ENCODE measurements around the gene REV1.
"Not testable (repeated sequence)": the region's sequence is repeated elsewhere in the genome, so short reads cannot be mapped to it uniquely, and the experiment has no call there.

Gene REV1

DNA sequence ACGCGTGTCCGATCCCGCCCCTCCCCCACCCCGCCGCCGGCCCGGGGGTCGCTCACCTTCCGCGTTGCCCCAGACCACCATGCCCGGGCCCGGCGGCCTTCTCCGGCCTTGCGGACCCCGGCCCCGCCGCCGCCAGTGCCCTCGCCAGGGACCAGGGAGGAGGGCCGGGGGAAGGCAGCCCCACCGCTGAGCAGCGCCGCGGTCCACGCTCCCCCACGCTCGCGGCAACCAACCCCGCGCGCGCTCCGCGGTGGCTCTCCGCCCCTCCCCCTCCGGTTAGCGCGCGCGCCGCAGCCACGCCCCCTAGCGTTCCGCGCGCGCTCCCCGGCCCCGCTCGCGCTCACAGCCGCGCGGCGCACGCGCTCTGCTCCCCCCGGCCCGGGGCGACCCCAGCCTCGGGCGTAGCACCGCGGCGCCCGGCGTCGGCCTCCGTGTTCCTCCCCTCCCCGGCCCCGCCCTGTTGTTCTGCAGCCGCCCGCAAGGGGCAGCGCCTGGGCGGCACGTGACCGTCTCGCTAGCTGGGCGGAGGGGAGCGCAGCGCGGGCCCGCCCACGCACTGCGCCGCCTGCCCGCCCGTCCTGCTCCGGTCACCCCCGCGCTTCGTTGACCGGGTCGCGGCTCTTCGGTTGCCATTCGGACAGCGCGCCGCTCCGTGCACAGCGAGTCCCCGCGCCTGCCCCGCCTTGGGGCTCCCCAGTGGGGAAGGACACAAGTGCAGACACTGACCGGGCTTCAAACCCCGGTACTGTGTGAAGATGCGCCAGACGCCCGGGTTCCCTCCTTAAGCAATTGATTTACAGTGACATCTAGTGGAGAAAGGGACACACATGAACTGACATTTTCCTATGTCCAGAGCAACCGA, at the start of gene REV1:
TSS of gene REV1 (minus strand) at position 257 of the 862 bp plus-strand sequence. CDS start 25,042 bp downstream, outside the sequence.
- FAIRE-seq: no peak

DNA sequence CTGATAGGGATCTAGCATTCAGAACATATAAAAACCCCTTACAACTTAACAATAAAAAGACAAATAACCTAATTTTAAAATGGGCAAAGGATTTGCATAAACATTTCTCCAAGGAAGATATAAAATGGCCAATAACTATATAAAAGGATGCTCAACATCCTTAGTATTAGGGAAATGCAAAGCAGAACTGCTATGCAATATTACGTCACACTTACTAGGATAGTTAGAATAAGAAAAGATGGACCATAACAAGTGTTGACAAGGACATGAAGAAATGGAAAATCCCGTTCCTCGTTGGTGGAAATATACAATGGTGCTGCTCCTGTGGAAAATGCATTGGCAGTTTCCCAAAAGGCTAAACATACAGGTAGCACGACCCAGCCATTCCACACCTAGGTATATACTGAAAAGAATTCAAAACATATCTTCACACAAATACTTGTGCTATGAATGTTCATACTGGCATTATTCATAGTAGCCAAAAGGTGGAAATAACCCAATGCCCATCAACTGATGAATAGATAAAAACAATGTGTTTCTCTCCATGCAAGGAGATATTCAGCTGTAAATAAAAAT, 48.2 kb upstream of the REV1 start:
- no peak for FAIRE-seq

DNA sequence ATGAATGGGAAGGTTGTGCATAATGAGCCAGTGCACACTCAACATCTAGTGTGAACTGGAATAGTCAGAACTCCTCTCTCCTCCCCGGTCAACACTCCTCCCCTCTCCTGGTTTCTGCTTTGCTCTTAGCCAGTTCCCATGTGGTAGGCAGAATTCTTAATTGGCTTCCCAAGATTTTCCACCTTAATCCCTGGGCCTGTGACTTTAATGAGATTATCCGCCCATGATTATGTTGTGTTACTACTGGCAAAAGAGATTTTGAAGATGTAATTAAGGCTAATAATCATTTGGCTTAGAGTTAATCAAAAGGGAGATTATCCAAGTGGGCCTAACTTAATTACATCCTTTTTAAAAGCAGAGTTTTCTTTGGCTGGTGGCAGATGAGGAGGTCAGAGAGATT, 34.2 kb upstream of the REV1 start:
- no peak for FAIRE-seq

DNA sequence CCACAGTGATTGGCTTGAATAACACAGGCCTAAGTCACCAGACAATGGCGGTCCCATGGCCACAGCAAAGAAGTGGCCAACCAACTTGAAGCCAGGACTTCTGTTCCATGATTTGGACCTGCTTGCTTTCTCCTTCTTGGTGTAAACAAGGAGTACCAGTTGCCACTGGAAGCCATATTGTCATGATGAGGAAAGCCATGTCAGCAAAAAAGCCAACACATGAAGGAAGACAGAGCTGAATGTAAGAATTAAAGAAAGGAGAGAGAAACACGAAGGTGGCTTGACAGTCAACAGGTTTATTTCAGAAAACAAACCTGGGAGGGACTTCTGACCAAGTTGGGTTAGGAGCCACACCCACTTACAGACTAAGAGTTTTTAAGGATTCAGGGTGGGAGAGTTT, 32.3 kb upstream of the REV1 start:
- no peak for FAIRE-seq

GRCh38 chr2:99520813-99521212, 31.0 kb upstream of the REV1 start:
- no peak for FAIRE-seq

DNA sequence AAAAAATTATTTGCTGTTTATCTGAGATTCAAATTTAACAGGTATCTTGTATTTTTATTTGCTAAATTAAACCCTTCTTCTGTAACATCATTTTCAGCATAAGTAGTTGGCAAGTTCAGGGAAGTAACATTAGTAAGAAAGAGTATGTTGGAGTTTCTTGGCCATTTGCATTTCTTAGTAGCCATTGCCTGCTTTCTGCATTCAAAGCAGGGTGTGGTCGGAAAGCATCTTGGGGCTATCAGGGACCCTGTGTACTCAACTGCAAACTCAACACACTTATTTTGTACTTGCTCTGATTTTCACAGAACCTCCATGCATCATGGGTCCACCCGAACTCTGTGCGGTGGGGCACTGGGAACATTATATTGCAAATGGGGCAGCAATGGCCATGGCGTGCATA, 30.4 kb upstream of the REV1 start:
- no peak for FAIRE-seq

GRCh38 chr2:99514357-99514756, 24.5 kb upstream of the REV1 start:
- FAIRE-seq: no peak

GRCh38 chr2:99512181-99512591, 22.4 kb upstream of the REV1 start:
- no peak for FAIRE-seq

- no peak for FAIRE-seq
Observed at GRCh38 chr2:99509387-99509786, 19.6 kb upstream of the REV1 start.

GRCh38 chr2:99507937-99508818, 18.4 kb upstream of the REV1 start:
- no peak for FAIRE-seq

GRCh38 chr2:99504844-99505584, 15.2 kb upstream of the REV1 start:
- no peak for FAIRE-seq

- not testable (repeated sequence) for FAIRE-seq
Observed at GRCh38 chr2:99503662-99504416, 14.0 kb upstream of the REV1 start.

GRCh38 chr2:99496021-99496420, 6.2 kb upstream of the REV1 start:
- no peak for FAIRE-seq

DNA sequence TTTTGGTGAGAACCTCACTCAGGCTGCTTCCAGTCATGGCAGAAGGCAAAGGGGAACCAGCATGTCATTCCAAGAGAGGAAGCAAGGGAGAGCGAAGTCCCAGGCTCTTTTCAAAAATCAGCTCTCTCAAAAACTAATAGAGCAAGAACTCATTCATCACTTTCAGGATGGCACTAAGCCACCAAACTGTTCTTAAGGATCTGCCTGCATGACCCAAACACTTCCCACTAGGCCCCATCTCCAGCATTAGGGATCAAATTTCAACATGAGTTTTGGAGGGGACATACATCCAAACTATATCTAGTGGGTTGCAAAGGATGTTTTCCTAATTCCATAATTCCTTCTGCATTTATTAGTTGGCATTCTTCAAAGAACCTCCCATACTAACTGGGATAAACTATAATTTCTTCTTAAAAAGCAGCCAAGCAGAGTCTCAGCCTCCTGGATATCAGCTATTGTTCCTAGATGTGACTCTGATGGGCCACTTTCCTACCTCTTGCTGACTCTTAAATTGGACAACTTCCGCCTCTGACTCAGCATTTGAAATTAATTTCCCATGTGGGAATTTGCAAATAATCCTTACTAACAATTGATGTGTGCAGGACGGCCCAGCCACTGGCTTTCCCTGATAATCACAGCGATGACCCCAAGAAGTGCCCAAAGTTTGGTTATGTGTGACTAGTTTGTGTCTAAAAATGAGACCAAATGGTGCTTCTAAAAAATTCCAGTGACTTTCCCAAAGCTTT, 5.5 kb upstream of the REV1 start:
- no peak for FAIRE-seq

- no peak for FAIRE-seq
Observed at GRCh38 chr2:99492721-99493120, 2.9 kb upstream of the REV1 start.

- no peak for FAIRE-seq
Observed at GRCh38 chr2:99490623-99491461, 1.0 kb upstream of the REV1 start.

DNA sequence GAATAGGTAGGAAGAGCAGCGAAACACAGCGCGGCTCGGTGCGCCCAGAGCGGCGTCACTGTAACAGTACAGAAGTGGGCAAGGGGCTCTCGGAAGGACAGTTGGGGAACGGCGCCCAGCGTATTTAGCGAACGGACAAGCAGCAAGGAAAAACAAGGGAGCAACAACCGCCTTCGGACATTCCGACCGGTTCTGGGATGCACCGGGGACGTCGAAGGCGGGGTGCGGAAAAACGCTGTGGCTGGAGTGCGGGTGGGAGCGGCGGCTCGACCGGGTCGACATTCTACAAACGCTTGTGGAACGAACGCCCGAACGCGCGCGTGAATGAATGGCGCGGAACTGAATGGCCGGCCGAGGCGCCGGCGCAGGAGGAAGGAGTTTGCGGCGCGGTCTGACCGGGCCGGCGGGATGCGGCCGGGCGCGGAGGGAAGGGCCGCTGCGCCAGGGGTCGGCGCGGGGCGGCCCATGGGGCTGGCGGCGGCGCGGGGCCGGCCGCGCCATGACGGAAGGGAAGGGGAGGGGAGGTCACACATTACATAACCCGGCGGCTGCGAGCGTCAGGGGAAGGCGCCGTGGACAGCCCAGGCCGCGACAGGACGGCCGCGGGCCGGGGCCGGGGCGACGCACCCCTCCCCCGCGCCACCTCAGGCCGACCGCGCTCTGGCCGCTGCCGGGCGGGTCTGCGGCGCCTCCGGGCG, 605 bp downstream of the REV1 start:
- FAIRE-seq: no peak

DNA sequence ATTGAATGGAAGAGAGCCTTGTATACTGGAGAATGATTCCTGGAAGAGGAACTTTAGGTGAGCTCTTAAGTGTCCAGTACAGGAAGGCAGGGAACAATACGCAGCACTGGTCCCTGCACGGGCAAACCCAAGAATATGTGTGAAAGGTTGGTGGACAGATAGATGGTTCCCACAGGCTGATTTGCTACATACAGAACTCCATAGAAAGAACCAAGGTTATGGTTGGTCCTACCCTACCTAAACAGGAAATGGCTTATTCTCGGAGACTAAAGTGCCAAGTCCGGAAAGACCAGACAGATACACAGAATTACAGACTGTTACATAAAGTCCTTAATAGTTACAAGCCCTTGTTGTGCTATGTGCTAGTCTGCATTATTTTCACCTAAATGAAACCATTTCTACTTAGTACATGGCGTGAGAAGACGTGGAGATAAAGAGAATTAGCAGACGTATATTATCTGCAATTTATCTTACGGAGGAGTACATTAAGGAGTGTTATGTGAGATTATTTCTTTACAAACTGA, 1.2 kb downstream of the REV1 start:
- no peak for FAIRE-seq

- FAIRE-seq: no peak
Observed at GRCh38 chr2:99487906-99488305, 1.9 kb downstream of the REV1 start.

Measured in A204.1 (cell line).